PC-3 (cell line): ENCODE data around the gene RGS3.

Experiments
- CTCF ChIP-seq: fragments of 300-600 bp; sonication (generic); conservative IDR thresholded peaks from 2 replicates; pipeline ENCODE4 v1.5.1; 2017; ENCODE audit warnings: antibody characterized with exemption, low read depth, mild to moderate bottlenecking, low read length
- EZH2phosphoT487 ChIP-seq: fragments of 300-600 bp; sonication (generic); IDR thresholded peaks from 2 replicates; pipeline ENCODE4 v1.6.1; 2018; ENCODE audit warnings: mild to moderate bottlenecking, antibody characterized with exemption, low read length, borderline replicate concordance

DNA sequence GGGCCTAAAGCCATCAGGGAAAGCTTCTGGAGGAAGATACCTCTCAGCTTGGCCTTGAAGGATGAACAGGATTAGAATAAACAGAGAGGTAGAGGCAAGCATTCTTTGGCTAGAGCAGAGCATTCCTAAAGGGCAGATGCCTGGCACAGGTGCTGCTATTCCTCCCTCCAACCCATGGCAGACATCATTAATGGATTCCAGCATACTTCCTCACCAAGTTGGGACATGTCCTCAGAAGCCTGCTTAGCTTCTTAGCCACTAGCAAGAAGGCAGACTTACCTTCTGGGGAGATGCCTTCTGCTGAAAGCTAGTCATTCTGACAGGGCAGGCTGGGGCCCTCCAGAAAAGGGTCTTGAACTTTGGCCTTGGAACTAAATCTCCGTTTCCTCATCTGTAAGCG, 122.0 kb downstream of the RGS3 start:
- TF ChIP-seq CTCF (no peak), EZH2phosphoT487 (no peak)
